ENCODE measurements around the gene AZGP1.
"Not testable (repeated sequence)": the region's sequence is repeated elsewhere in the genome, so short reads cannot be mapped to it uniquely, and the experiment has no call there.

The AZGP1 gene

DNA sequence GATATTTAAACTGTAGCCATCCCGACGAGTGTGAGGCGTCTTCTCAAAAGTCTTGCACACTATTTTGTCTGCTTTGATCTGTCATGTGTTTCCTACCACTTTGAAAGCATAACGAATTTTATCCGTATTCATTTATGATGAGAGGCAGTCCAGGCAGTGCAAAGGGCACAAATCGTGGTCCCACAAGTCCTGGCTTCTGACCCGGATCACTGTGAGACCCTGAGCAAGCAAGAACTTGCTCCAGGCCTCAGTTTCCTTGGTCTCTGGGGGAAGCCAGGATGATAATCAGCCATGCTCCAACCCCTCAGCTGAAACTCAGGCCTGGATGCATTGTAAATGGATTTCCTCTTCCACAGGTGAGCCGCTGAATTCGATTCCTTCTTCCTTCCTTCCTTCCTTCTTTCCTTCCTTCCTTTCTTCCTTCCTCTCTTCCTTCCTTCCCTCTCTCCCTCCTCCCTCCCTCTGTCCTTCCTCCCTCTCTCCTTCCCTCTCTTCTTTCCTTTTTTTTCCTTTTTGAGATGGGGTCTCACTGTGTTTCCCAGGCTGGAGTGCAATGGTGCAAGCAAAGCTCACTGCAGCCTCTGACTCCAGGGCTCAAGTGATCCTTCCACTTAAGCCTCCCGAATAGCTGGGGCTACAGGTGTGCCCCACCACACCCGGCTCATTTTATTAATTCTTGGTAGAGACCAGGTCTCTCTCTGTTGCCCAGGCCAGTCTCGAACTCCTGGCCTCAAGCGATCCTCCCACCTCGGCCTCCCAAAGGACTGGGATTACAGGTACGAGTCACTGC lies 21.1 kb upstream of the AZGP1 start:
- DNase-seq = no peak

DNA sequence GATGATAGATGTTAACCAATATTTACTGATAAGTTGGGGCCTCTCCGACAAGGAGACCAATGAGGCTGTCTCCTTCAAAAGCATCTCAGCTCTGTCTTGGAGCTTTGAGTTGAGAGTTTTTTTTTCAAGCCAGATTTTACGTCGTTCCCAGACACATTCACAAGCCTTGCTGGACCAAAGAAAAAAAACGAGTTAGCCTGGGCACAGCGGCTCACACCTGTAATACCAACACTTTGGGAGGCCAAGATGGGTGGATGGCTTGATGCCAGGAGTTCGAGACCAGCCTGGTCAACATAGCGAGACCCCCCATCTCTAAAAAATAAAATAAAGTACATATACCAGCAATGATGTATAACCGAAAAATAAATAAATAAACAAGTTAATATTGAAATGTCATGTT lies 19.0 kb upstream of the AZGP1 start:
- no peak for DNase-seq

DNA sequence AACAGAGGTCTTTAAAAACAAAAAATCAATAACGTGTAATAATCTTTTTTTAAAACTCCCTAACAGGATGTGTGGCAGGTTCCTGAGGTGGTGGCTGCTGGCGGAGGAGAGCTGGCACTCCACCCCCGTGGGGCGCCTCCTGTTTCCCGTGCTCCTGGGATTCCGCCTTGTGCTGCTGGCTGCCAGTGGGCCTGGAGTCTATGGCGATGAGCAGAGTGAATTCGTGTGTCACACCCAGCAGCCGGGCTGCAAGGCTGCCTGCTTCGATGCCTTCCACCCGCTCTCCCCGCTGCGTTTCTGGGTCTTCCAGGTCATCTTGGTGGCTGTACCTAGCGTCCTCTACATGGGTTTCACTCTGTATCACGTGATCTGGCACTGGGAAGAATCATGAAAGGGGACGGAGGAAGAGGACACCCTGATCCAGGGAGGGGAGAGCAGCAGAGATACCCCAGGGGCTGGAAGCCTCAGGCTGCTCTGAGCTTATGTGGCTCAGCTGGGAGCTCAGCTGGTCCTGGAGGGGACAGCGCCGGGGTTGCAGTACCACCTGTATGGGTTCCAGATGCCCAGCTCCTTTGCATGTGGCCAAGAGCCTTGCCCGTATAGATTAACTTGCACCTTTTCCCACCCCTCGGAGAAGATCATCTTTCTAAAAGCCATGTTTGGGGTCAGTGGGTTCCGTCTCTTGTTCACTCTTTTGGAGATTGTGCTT lies 16.7 kb upstream of the AZGP1 start:
- no peak for DNase-seq

DNA sequence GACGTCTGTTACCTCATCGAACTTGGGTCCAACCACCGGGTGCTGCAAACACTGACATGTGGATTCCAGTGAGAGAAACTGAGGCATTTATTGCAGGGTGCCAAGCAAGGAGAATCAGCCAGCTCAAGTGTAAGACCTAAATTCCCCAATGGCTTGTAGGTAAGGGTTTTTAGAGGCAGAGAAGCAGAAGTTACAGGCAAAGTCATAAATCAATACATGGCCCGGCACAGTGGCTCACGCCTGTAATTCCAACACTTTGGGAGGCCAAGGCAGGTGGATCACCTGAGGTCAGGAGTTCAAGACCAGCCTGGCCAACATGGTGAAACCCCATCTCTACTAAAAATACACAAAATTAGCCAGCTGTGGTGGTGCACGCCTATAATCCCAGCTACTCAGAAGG lies 15.7 kb upstream of the AZGP1 start:
- not testable (repeated sequence) for DNase-seq

DNA sequence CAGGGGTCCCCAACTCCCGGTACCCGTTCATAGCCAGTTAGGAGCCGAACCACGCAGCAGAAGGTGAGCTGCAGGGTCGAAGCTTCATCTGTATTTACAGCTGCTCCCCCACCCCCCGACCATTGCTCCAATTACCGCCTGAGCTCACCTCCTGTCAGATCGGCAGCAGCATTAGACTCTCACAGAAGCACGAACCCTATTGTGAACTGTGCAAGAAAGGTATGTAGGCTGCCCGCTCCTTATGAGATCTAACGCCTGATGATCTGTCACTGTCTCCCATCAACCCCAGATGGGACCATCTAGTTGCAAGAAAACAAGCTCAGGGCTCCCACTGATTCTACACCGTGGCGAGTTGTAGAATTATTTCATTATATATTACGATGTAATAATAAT lies 14.6 kb upstream of the AZGP1 start:
- DNase-seq = no peak

DNA sequence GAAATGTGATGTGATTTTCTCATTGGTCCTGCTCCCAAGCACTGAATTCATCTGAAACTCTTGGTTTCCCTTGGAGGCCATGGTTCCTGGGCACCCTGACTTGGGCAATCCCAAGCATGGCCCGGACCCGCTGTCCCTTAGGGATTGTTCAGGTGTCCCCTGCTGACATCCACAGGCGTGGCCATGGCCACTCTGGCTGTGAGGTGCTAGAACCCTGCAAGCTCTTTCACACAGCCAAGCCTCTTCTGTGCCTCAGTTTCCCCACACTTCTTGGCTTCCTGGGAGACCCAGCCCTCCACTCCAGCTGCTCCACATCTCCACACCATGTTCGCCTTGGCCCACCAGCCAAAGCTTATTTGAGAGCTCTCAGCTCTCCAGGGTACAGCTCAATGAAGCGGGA lies 12.0 kb upstream of the AZGP1 start:
- DNase-seq = no peak

DNA sequence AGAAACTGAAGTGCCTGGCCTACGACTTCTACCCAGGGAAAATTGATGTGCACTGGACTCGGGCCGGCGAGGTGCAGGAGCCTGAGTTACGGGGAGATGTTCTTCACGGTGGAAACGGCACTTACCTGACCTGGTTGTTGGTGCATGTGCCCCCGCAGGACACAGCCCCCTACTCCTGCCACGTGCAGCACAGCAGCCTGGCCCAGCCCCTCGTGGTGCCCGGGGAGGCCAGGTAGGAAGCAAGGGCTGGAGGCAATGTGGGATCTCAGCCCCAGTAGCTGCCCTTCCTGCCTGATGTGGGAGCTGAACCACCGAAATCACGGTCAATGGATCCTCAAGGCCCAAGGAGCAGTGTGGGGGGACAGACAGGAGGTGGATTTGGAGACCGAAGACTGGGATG lies 11.5 kb upstream of the AZGP1 start:
- DNase-seq = not testable (repeated sequence)

DNA sequence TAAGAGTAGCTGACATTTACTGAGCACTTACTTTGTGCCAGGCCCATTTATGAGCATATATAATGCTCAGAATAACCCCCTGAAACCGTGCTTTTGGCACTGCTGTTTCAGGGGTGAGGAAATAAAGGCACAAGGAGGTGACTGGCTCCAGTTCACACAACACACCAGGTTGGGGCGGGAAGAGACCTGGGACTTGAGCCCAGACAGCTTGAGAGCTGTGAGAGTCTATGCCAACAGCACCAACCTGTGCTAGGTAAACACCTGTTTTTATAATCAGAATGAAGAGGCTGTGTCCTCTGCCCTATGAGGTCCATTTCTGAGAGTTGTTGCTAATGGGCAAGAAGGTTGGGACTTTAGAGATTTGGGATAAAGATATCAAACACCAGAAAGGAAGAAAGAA lies 8.8 kb upstream of the AZGP1 start:
- DNase-seq = no peak

DNA sequence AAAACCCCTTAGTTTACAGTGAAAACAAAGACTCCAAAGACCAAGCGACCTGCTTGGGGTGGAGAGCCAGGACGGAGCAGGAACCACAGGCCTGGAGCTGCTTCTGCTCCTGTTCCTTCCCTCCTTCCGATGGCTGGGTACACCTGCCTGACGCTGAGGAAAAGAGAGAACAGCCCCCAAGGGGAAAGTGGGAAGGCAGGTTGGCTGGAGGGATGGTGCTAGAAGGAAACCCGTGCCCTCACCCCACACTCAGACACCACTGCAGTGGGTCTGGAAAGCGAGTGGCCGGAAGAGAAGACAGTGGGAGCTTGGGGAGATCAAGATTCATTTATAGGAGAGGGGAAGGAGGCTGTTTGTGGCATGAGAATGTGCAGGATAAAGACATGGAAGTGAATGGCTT lies 5.2 kb upstream of the AZGP1 start:
- not testable (repeated sequence) for DNase-seq

DNA sequence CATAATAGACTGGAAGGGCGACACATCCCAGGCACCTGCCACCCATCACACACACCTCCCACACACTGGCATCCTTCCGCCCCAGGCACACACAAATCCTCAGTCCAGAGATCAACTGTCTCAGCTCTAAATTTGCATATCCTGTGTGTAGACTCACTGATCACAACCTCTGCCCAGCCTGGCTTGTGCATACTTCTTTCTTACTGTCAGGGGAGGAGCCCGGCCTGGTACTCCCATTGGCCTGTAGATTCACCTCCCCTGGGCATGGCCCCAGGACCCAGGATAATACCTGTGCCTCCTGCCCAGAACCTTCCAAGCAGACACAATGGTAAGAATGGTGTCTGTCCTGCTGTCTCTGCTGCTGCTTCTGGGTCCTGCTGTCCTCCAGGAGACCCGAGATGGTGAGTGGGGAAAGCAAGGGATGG lies 4.6 kb upstream of the AZGP1 start:
- DNase-seq = not testable (repeated sequence)

DNA sequence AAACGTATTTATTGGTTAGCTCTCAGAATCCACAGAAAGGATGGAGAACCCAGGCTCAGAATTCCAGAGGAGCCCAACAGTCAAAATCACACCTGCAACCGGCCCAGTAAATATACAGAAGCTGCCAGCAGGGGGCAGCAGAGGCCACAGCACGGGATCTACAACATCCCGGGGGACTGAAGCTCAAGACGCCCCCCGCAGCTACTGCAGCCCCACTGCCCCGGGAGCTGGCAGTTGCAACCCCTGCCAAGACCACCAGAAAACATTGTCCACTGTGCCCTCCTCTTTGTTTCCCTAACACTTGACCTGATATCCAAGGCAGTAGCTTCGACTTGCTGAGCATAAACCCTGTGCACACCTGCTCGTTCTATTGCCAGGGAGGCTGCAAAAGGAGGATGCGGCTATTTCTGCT lies 4.0 kb upstream of the AZGP1 start:
- DNase-seq = peak; percentile 67

DNA sequence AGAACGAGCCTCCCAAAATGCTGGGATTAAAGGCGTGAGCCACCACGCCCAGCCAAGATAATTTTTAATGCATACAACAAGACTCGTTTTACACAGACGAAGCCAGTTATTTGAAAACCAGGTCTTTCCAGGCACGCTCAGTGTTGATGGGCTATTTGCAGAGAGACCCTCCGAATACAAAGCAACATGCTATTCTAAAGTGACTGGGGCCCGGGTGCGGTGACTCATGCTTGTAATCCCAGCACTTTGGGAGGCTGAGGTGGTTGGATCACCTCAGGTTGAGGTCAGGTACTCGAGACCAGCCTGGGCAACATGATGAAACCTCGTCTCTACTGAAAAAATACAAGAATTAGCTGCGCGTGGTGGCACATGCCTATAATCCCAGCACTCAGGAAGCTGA lies 795 bp upstream of the AZGP1 start:
- no peak for DNase-seq

DNA sequence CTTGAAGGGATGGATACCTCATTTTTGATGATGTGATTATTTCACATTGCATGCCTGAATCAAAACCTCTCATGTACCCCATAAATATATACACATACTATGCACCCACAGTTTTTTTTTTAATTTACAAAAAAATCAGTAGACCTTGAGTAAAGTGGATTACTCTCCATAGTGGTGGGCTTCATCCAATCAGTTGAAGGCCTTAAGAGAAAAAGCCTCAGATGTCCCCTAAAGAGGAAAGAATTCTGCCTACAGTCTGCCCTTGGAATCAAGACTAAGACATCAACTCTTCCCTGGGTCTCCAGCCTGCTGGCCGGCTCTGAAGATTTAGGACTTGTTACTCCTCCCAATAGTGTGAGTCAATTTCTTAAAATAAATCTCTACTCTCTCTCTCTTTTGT lies 1.1 kb downstream of the AZGP1 start:
- no peak for DNase-seq

DNA sequence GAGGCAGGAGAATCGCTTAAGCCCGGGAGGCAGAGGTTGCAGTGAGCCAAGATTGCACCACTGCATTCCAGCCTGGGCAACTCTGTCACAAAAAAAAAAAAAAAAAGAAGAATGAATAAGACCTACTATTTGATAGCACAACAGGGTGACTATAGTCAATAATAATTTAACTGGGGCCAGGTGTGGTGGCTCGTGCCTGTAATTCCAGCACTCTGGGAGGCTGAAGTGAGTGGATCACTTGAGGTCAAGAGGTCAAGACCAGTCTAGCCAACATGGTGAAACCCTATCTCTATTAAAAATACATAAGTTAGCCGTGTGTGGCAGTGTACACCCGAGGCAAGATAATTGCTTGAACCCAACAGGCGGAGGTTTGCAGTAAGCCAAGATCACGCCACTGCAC lies 2.0 kb downstream of the AZGP1 start:
- DNase-seq = not testable (repeated sequence)

DNA sequence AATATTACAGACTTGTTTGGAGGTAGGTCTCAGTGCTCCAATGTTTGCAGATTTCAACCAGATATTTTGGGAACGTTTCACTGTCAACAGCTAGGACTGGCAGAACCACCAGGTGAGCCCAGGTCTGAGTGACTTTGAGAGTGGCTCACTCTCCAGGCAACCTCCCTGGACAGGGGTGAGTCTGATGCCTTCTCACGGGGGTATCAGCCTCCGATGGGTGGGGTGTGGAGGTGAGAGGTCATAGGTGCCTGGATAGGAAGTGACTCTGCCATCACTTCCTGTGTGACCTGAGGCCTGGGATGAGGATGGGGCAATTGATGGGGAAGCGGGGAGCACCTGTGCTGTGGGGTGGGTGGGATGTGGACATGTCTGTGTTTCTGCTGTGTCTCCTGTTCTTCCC lies 4.6 kb downstream of the AZGP1 start:
- DNase-seq = no peak

DNA sequence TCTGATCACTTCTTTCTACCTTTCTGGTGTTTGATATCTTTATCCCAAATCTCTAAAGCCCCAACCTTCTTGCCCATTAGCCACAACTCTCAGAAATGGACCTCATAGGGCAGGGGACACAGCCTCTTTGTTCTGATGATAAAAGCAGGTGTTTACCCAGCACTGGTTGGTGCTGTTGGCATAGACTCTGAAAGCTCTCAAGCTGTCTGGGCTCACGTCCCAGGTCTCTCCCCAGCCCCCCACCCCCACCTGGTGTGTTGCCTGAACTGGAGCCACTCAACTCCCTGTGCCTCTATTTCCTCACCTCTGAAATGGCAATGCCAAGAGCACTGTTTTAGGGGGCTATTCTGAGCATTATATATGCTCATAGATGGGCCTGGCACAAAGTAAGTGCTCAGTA lies 6.0 kb downstream of the AZGP1 start:
- not testable (repeated sequence) for DNase-seq

DNA sequence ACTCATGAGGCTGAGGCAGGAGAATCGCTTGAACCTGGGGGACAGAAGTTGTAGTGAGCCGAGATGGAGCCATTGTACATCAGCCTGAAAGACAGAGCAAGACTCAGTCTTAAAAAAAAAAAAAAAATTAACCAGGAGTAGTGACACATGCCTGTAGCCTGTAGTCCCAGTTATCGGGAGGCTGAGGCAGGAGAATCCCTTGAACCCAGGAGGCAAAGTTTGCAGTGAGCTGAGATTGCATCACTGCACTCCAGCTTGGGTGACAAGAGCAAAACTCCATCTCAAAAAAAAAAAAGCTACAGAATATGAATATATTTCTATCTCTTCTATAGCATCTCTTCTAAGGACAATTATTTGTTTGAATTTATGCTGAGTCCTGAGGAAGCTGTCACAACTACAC lies 6.5 kb downstream of the AZGP1 start:
- no peak for DNase-seq

DNA sequence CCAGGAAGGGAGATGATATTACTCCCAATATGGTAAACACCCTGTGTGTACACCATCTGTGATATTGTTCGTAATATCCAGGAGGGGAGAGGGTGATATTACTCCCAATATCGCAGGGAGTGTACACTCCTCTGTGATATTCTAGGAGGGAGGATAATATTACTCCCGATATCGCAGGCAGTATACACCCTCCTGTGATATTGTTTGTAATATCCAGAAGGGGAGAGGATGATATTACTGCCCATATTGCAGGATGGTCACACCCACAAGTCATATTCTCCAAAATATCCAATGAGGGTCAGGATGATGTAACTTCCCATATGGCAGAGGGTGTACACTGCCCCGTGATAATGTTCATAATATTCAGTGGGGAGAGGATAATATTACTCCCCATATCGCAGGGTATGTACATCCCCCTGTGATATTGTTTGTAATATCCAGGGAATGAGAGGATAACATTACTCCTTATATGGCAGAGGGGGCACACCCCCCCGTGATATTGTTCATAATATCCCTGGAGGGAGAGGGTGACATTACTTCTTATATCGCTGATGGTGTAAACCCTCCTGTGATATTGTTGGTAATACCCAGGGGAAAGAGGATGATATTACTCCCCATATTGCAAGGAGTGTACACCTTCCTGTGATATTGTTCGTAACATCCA lies 17.1 kb downstream of the AZGP1 start:
- DNase-seq = no peak

DNA sequence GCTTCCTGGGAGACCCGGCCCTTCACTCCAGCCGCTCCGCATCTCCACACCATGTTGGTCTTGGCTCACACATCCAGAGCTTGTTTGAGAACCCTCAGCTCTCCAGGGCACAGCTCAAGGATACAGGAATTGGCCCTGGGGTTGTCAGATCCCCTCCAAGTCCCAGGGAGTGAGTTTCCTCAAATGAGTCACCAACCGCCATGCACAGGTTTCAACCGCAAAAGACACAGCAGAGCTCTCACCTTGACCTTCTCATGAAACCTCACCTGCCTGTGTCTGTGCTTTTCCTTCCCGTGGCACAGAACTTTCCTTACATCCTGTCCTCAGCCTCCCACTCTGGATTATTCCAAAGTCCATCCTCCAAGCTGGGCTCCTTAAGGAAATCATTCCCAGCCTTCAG lies 20.6 kb downstream of the AZGP1 start:
- no peak for DNase-seq

DNA sequence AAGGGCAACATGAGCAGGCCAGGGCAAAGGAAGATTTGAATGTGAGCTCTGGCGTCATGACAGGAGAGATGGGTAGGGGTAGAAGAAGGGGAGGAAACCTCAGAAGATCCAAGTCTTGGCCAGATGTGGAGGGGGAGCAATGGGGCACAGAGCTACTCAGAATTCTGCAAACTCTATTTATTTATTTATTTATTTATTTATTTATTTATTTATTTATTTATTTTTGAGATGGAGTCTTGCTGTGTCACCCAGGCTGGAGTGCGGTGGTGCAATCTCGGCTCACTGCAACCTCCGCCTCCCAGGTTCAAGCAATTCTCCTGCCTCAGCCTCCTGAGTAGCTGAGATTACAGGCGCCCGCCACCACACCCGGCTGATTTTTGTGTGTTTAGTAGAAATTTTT lies 21.2 kb downstream of the AZGP1 start:
- not testable (repeated sequence) for DNase-seq

DNA sequence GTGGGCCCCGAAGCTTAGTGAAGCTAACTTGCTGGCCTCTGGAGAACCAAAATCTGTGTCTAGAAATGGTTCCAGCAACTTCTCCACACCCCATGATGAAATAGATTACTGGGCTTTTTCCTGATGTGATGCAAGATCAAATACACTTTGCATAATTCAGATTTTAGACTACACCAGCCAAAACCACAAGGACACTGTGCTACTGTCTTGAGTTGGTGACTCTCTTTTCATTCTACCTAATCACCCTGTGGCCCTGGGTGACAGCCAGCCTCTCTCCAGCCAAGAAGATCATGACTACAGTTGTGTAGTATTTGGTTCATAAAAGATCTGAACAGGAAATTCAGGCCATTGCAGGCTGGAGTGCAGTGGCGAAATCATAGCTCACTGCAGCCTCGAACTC lies 22.2 kb downstream of the AZGP1 start:
- no peak for DNase-seq

DNA sequence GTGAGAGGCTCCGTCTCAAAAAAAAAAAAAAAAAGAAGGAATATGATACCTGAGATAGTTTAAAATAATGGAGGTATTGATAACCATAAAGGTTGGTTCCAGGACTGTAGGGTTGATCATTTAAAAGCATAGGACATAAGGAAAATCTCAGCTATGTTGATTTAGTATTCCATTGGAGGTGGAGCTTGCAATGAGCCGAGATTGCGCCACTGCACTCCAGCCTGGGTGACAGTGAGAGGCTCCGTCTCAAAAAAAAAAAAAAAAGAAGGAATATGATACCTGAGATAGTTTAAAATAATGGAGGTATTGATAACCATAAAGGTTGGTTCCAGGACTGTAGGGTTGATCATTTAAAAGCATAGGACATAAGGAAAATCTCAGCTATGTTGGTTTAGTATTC lies 23.2 kb downstream of the AZGP1 start:
- not testable (repeated sequence) for DNase-seq

DNA sequence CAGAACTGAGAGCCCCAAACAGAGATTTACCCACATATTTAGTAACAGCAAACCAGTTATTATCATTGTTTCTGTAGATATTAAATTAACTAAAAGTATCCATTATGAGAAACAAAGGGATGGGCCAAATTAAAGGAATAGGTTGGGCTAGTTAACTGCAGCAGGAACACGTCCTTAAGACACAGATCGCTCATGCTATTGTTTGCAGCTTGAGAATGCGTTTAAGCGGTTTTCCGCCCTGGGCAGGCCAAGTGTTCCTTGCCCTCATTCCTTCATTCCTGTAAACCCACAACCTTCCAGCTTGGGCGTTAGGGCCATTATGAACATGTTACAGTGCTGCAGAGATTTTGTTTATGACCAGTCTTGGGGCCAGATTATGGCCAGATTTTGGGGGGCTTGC lies 25.0 kb downstream of the AZGP1 start:
- DNase-seq = not testable (repeated sequence)

DNA sequence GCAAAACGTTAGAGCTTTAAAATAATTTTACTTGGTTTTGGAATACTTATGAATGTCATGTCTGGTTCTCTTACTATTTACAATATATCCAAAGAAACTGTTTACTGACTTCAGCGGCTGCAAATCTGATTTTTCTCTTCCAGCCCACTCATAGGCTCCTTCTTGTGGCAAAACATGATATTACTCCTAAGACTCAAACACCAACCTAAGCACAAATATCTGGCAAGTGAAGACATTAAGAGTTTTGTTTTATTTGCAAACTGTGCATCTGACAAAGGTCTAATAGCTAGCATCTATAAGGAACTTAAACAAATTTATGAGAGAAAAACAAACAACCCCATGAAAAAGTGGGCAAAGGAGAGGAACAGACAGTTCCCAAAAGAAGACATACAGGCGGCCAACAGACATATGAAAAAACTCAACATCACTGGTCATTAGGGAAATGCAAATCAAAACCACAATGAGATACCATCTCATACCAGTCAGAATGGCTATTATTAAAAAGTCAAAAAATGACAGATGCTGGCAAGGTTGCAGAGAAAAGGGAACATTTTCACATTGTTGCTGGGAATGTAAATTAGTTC lies 26.1 kb downstream of the AZGP1 start:
- DNase-seq = peak; percentile 26
